Spleen (tissue), 7 donors: ENCODE measurements around the gene R3HCC1L.
A peak's percentile ranks its signal among the peaks of the same experiment; 100 is the strongest.

Experiments used
- CTCF ChIP-seq, 11 experiments: fragments of 200-600 bp in 7 of 11; fragments of 450-650 bp in 4 of 11; sonication (generic) in 4 of 11; IDR thresholded peaks in 8 of 11; conservative IDR thresholded peaks in 3 of 11; 1 replicate in 7 of 11; 2 replicates in 4 of 11; pipeline versions ENCODE4 v1.4.0 to v1.8.0; 2016 to 2021; ENCODE audit warnings: antibody characterized with exemption in 11 of 11, inconsistent platforms in 4 of 11, mild to moderate bottlenecking in 1 of 11
- POLR2A ChIP-seq, 3 donors: fragments of 450-650 bp; IDR thresholded peaks; one replicate each; pipeline ENCODE4 v1.5.1; 2017; ENCODE audit warnings: antibody characterized with exemption in 3 of 3, mild to moderate bottlenecking in 1 of 3
- POLR2AphosphoS5 ChIP-seq, 3 donors: sonication (generic); formaldehyde crosslinking; IDR thresholded peaks; one replicate each; pipeline ENCODE4 v1.5.1; 2017; ENCODE audit warnings: antibody characterized with exemption in 3 of 3
- donor health status: DM: no; HTN: no; CAD: no; lungs with moderate emphysema.
- donor health status: DM: no; HTN: no; CAD: no.
- donor health status: DM: no; HTN: no; CAD: no.

- TF ChIP-seq CTCF (IDR thresholded peaks at IDR 0.05 in 8 of 11, conservative IDR thresholded peaks at IDR 0.05 in 3 of 11) (no peak), POLR2AphosphoS5 (IDR thresholded peaks at IDR 0.05) (peak in 1 of 3 donors; percentile 39), POLR2A (IDR thresholded peaks at IDR 0.05) (no peak)
These were observed 62.5 kb downstream of the R3HCC1L start for GRCh38 chr10:98196985-98197384.
